A549 (cell line): ENCODE results near the gene CCDC183.

ENCODE experiments used
- CTCF ChIP-seq: fragments of >200 bp; sonication (Bioruptor Twin); formaldehyde crosslinking; IDR thresholded peaks from 3 replicates; pipeline ENCODE4 v1.5.1; 2016
- EP300 ChIP-seq, 2 experiments: fragments of >200 bp; sonication (Bioruptor Twin); formaldehyde crosslinking; IDR thresholded peaks; 2 replicates in 1 of 2; 3 replicates in 1 of 2; pipeline ENCODE4 v1.6.1; 2016 to 2017
- PHF8 ChIP-seq: fragments of 200-600 bp; sonication (generic); IDR thresholded peaks from 2 replicates; pipeline ENCODE4 v1.6.1; 2016; ENCODE audit warnings: low read depth, mild to moderate bottlenecking, antibody characterized with exemption, moderate library complexity, borderline replicate concordance
- POLR2A ChIP-seq: IDR thresholded peaks from 2 replicates; pipeline ENCODE4 v1.6.1; 2012; ENCODE audit warnings: mild to moderate bottlenecking, low read length
- REST ChIP-seq: fragments of 200-600 bp; sonication (generic); IDR thresholded peaks from 2 replicates; pipeline ENCODE4 v1.6.1; 2016; ENCODE audit warnings: antibody characterized with exemption, mild to moderate bottlenecking, moderate library complexity
- RFX5 ChIP-seq: fragments of 450-650 bp; IDR thresholded peaks from 2 replicates; pipeline ENCODE4 v1.7.1; 2014; ENCODE audit warnings: antibody characterized with exemption, mild to moderate bottlenecking, moderate library complexity

DNA sequence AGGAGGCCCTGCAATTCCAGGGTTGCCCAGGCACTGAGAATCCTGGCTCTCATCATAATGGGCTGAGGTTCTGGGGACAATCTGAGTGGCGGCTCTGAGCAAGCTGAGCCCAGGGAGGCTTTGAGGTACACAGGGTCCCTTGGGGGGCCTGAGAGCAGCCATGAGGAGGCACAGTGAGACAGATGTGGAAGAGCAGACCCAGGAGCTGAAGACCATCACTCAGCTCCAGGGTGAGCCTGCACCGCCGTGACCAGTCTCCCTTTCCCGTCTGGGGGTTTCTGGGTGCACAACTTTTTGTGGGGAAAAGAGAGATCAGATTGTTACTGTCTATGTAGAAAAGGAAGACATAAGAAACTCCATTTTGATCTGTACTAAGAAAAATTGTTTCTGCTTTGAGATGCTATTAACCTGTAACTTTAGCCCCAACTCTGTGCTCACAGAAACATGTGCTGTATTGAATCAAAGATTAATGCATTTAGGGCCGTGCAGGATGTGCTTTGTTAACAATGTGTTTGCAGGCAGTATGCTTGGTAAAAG is at the start of gene CCDC183:
- TF ChIP-seq POLR2A, result 0 out of 2 replicates have a peak, but pooled peaks have one; percentile 6
- no peak for TF ChIP-seq EP300 (IDR thresholded peaks at IDR 0.05)
- no peak for TF ChIP-seq CTCF
- no peak for TF ChIP-seq REST
- TF ChIP-seq RFX5, result no peak
- no peak for TF ChIP-seq PHF8
